NCI-H146 treated with DMSO at 0.1 percent for 48 hours (cell line): ENCODE data around the gene CRELD1.

ENCODE experiments used
- DNase-seq: peaks from one replicate; lab custom pipeline; 2025; ENCODE audit not compliant: unreplicated experiment; lab: John Stamatoyannopoulos, UW

CRELD1 gene

DNA sequence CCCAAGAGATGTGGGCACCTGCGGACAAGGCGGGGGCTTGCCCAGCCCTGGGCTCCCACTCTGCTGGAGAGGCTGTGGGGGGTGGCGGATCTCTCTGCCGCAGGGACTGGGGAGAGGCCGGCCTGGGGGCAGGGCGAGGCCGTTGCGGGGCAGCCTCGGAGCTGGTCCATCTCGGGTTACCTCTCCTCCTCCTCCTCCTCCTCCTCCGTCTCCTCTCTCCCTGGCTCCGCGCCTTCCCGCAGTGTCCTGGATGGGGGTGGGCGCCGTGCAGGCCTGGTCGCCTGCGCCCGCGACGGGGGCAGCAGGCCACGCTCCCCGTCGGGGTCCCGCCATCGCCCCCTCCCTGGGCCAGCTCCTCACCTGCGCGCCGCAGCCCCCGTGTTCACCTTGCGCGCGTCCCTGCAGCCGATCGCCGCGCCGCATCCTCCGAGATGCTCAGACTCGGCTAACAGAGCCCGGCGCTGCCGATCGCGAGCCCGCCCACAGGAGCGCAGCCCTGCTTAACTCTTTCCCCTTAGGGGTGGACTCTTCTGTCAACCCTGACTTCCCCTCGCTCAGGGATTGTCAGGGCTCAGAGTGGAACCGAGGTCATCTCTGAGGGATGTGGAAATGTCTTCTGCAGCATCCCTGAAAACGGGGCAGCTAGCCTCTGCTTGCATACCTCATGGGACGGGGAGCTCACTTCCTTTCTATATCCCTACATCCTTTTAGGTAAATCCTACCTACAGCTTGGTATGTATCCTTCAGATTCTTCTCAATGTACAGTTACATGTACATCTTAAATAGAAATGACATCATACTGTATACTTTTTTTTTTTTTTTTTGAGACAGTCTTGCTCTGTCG, 18.6 kb downstream of the CRELD1 start, which contains the start of gene PRRT3:
PRRT3 (minus strand) TSS at position 447 of the 844 bp plus-strand sequence. CDS start 2,293 bp downstream, outside the sequence.
- DNase-seq, result peak; percentile 35

GRCh38 chr3:9955067-9955502, 21.5 kb downstream of the CRELD1 start:
- peak; percentile 61 for DNase-seq

GRCh38 chr3:9955611-9956352, 22.1 kb downstream of the CRELD1 start:
- DNase-seq, result no peak

DNA sequence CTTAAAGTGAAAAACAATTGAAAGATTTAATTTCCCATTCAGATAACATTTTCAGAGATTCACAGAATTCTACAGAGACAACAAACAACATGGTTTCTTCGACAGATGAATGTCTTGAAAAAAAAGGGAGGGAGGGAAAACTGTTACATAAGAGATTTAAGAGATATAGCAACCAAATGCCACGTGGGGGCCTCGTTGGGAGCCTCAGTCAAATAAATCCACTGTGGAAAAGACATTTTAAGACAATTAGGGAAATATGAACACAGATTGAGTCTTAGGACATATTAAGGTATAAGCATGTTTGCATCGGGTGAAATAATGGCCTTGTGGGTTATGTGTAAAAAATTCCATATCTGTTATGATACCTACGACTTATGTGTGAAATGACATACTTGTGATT, 23.6 kb downstream of the CRELD1 start:
- no peak for DNase-seq

- DNase-seq, result no peak
These were observed 31.7 kb downstream of the CRELD1 start for GRCh38 chr3:9965200-9965875.

DNA sequence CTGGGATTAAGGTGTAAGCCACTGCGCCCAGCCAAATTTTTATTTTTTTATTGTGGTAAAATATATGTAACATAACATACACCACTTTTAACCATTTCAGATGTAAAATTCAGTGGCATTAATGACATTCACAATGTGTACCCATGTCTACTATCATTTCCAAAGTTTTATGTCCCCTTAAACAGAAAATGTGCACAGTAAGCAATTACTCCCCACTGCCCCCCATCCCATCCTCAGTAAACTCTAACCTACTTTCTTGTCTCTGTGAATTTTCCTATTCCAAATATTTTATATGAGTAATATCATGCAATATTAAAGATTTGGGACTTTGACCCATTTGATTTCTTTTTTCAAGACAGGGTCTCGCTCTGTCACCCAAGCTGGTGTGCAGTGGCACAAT, 33.2 kb downstream of the CRELD1 start:
- no peak for DNase-seq

DNA sequence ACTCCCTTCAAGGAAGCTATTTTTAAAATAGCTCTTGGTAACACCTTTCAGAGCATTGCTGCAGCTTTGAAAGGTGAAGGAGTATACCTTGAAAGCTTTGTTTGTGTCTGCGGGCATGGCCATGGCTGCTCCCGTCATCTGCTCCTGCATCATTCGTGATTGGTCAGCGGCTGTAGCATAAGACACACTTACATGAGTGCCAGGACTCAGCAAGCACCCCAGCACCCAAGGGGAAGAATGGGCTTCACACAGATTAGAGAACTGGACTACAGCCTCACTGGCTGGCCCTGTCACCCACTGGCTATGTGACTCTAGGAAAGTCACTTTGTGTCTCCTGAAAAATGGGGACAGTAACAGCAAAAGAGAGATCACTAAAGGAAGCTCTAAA, 36.0 kb downstream of the CRELD1 start:
- DNase-seq, result no peak

GRCh38 chr3:9970020-9970652, 36.5 kb downstream of the CRELD1 start:
- no peak for DNase-seq

- DNase-seq, result no peak
These were observed 43.4 kb downstream of the CRELD1 start for GRCh38 chr3:9976721-9977709.

DNA sequence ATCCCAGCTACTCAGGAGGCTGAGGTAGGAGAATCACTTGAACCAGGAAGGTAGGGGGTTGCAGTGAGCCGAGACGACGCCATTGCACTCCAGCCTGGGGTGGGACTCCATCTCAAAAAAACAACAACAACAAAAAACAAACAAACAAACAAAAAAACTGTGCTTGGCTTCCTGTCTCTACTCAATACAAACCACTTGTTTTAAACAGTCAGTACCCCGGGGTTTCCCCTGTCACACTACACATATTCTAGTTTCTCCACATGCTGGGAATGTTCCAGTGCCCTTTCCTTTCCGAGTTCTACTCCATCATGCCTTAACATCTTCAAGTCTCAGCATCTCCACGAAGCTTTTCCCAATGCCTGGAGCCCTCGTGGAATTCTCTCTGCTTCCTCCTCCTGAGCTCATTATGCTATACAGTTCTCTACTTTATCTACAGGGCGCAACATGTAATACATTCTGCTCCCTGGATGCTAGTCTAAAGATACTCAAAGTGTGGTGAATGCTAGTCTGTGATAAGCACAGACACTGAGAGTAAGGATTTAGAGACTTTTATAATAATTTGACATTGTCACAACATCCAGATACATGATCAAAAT, 45.2 kb downstream of the CRELD1 start:
- no peak for DNase-seq

GRCh38 chr3:9980251-9980650, 46.6 kb downstream of the CRELD1 start:
- no peak for DNase-seq

- no peak for DNase-seq
These were observed 52.6 kb downstream of the CRELD1 start for GRCh38 chr3:9986230-9986725.

GRCh38 chr3:9994086-9994844, 60.6 kb downstream of the CRELD1 start:
- DNase-seq, result no peak
